D721Med (cell line): ENCODE data around the gene DIP2A.

Source experiments
- DNase-seq: peaks from one replicate; pipeline ENCODE4 v3.0.0; 2011; ENCODE audit warnings: low spot score; ENCODE audit not compliant: insufficient read length
- FAIRE-seq: peaks from 2 replicates; lab custom pipeline; 2011; peaks lifted over from hg19 to GRCh38; lab: Jason Lieb, UNC
- CTCF ChIP-seq: IDR thresholded peaks from 2 replicates; pipeline ENCODE4 v1.5.1; 2012; ENCODE audit warnings: mild to moderate bottlenecking, control low read depth; ENCODE audit not compliant: insufficient read depth; ENCODE audit errors: missing control alignments

The DIP2A gene

GRCh38 chr21:46559291-46559983 lies 100.7 kb downstream of the DIP2A start:
- no peak for TF ChIP-seq CTCF
- FAIRE-seq (no peak), DNase-seq (peak; percentile 13)

GRCh38 chr21:46560568-46561444 lies 102.1 kb downstream of the DIP2A start:
- TF ChIP-seq CTCF = no peak
- FAIRE-seq (no peak), DNase-seq (peak; percentile 12)

- TF ChIP-seq CTCF = no peak
- FAIRE-seq (no peak), DNase-seq (peak; percentile 3)
These were observed 102.9 kb downstream of the DIP2A start for GRCh38 chr21:46561445-46562090.

GRCh38 chr21:46562472-46562871 lies 103.8 kb downstream of the DIP2A start:
- DNase-seq (peak; percentile 15), FAIRE-seq (no peak)
- TF ChIP-seq CTCF = no peak

- no peak for TF ChIP-seq CTCF
- DNase-seq (peak; percentile 5), FAIRE-seq (no peak)
These were observed 104.4 kb downstream of the DIP2A start for GRCh38 chr21:46562964-46563607.

- DNase-seq = peak; percentile 4
- no peak for FAIRE-seq
- TF ChIP-seq CTCF = no peak
These were observed 105.7 kb downstream of the DIP2A start for GRCh38 chr21:46564391-46564790.
